ENCODE results near the gene CFAP97D1.

Gene CFAP97D1

DNA sequence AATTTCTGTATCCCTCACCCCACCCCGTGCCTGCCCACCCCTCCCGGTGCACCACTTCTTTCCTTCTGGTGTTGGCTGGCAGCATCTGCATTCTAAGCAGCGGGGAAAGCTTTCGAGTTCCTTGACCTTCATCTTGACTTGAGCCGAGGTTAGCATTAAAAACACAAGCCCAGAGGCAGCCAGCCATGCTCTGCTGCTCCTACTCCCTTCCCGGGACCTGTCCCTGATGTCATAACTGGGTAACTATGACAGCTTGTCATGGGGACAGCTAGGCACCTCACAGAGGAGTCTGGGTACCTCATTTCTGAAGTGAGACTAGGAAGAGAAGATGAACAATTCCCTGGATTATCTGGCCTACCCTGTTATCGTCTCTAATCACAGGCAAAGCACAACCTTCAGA lies at the start of gene CFAP97D1:
CFAP97D1 (plus strand) TSS at position 301 of the 400 bp plus-strand sequence; CDS start at position 329, 28 bp downstream.
- DNase-seq, result no peak

GRCh38 chr17:43732958-43733357 lies 47.3 kb upstream of the CFAP97D1 start:
- DNase-seq, result no peak

GRCh38 chr17:43733956-43734355 lies 46.3 kb upstream of the CFAP97D1 start:
- DNase-seq, result no peak

DNA sequence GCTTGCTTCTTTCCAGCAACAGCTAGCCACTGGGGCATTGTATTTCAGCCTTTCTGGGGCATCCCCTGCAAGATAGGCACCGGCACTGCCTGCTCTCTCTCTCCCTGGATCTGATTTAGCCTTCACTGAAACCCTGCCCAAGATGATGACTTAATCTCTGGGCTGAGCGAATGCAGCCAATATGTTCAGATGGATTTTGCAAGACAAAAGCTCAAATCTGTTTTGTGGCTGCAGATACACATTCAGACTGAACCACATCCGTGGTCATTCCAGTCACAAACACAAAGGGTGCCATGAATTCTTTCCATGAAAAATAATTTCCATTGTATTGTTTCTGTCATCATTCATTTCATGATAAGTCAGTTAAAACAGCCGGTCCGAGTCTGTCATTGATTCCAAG lies 45.9 kb upstream of the CFAP97D1 start:
- DNase-seq, result no peak

DNA sequence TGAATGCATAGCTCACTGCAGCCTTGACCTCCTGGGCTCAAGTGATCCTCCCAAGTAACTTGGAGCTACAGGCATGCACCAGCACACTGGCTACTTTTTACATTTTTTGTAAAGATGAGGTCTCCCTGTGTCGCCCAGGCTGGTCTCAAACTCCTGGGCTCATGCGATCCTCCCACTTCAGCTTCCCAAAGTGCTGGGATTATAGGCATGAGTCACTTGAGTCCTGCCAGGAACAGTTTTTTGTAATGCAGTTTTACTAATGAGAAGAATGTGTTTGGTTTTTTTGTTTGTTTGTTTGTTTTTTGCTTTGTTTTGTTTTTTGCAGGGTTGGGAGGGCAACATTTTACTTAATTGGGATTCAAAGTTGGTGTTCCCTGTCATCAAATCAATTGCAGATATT lies 43.8 kb upstream of the CFAP97D1 start:
- DNase-seq, result no peak

- DNase-seq, result no peak
These were observed 42.5 kb upstream of the CFAP97D1 start for GRCh38 chr17:43737722-43738121.

DNA sequence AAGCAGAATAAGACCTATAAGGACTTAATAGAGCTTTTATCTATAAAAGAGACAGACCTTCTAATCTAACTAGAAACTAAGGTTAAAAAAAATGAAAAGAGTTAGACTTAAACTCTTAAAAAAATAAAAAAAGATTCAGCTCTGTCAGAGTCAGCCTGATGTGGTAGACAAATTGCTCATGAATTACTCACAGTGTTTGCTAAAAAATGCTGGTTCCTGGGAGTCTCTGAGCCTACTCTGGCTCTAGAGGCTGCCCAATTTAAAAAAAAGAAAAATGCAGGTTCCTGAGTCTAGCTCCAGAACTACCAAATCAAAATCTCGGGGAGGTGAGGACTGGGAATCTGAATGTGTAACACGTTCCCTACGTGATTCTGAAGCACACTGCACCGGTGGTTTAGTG lies 39.7 kb upstream of the CFAP97D1 start:
- no peak for DNase-seq

- no peak for DNase-seq
These were observed 38.6 kb upstream of the CFAP97D1 start for GRCh38 chr17:43741636-43742035.

DNA sequence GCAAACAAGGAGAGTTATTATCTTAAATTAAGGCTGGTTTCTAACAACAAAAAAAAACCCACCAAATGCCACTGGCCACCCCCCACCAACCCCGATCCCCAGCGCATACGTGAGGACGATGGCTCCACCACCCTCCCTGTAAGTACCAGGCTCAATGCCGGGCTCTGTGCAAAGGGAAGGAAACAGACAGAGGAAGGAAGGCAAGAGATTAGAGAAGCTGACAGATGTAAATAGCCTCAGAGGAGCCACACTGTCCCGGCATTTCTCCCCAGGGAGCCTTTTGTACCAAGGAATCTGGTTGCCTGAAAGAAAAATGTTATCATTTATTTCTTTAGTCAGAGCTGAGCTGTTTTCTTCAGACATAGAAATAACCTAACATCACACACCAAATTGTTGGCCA lies 34.7 kb upstream of the CFAP97D1 start:
- no peak for DNase-seq

GRCh38 chr17:43750153-43750552 lies 30.1 kb upstream of the CFAP97D1 start:
- no peak for DNase-seq

DNA sequence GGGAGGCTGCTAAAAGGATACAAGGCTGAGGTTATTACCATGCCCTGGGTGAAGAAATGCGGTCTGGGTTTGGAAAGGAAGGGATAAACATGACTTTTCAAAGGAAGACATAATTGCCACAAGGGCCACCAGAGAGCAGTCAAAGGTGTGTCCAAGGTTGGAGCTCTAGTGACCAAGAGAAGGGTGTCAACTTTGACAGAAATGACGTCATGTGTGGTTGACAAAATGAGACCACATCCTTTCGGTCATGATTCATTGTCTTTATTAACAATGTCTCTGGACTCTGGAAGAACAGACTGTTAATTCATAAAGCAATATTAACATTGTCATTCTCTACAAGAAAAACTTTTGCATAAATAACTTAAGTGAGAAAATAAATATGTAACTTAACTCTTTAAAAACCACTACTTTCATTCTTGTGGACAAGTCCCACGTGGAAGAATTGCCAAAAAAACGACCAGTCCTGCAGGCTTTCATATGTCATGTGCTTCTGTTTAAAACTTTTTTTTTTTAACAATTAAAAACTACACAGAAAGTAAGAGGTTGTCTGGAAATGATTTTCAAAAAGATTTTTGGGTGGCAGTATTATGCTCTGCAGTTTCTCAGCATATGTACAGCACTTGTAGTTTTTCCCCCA lies 26.6 kb upstream of the CFAP97D1 start:
- DNase-seq, result peak; percentile 10

- DNase-seq, result no peak
These were observed 25.3 kb upstream of the CFAP97D1 start for GRCh38 chr17:43754947-43755346.

GRCh38 chr17:43755389-43755875 lies 24.8 kb upstream of the CFAP97D1 start:
- DNase-seq, result no peak

- DNase-seq, result no peak
These were observed 24.0 kb upstream of the CFAP97D1 start for GRCh38 chr17:43756201-43756600.

DNA sequence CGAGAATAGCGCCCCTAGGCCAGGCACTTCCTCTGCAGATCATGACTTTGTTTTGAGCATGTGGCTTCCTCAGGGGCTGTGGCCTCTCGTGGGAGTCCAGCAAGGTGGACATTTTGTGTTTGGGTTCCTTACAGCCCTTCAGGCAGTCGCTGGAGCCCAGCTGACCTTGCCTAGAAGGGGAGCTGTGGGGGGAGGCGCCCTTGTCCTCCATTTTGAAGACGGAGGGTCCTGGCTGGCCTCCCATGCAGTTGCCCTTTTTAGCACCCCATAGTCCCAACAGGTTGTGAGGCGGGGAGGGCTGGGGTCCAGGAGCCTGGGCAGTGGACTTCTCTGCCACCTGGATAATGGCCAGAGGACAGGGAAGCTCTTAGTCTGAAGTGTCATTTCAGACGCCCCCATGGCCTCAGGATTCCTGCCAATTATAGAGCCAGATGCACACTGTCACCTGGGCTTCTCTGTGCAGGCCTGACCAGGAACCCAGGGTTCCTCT lies 23.0 kb upstream of the CFAP97D1 start:
- no peak for DNase-seq

DNA sequence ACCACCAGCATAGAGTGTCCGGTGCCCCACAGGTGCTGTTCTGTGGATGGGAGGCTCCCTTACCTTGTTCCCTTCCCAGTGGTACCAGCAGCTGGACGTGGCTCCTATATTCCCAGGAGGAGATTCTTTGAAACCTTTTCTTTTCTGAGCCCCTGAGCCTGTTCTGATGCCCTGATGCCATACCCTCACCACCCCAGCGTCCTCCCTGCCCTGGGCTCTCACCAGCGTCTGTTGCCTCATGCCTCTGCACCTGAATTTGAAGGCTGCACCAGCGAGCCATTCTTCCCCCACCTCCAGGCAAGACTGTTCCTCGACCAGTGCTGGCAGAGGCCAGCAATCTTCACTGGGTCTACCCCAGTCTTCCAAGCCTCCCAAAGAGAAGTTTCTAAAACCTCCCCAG lies 22.1 kb upstream of the CFAP97D1 start:
- DNase-seq, result no peak

DNA sequence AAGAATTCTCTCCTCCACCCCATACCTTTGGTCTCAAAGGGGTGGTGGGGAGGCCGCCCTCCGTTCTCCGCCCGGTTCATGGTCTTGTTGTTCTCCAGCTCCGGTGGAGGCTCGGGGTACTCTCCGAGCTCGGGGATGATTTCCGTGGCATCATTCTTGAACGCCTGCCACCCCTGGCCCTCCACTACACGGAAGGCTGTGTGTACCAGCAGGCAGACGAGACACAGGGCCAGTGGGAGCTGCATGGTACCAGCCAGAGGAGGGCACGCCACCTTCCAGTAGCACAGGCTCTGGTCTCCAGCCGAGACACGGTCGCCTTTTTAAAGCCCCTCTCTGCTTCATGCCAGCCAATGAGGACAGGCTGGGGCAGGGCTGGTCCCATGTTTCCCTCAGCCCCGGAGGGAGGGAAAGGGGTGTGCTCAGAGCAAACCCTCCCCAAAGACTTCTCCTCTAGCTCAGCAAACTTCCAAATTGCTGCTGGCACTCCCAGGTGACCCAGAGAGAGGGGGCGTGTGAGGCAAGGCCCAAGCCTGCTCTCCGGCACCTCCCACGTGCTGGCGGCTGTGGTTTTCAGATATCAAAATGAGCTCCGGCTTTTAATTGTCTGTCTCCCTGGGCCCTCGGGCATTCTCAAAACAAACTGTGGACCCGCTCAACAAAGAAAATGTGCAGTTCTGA lies 21.6 kb upstream of the CFAP97D1 start, which contains the start of gene SOST:
SOST (minus strand) TSS at position 295 of the 678 bp plus-strand sequence; CDS start at position 245, 50 bp downstream.
- no peak for DNase-seq

DNA sequence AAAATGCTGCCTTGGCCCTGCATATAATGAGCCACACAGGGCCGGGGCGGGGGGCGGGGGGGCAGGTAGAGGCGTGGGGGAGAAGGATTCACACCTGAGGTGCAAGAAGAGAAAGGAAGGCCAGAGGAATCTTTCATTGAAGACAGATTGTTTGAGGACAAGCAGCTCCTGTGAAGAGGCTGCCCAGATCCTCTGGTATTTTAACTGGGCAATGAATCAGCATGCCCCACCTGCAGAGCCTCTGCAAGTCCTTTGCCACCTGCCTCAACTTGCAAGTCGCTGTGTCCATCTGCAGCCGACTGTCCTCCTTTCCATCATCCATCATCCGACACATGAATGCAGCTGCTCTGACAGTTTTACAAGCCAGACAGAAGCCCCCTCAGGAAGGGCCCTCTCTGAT lies 20.4 kb upstream of the CFAP97D1 start:
- DNase-seq, result no peak

DNA sequence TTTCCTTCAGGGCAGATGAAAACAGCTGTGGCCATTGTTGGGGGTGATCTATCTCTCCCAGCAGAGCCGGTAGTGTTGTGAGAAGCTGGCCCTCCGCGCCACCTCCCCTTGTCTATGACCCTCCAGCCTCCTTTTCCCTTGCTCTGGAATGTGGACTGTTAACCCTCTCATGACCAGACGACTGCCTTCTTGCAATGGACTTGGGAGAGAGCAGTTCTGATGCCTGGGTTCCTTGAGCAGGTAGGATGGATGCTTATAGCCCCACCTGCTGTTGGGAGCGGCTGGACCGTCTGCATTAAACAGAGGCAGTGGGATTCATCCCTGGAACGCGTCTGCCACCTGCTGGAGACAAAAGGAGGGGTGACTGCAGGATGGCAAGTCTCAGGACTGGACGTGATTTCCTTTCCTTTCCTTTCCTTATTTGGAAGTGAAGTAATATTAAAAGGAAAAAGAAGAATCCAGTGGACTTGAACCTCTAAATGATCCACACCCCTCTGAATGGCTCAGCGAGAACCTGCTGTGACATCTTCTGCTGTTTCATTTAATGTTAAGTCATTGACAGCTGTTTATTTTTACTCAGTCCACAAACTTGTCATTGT lies 19.9 kb upstream of the CFAP97D1 start:
- DNase-seq, result peak; percentile 88

GRCh38 chr17:43766413-43767052 lies 13.7 kb upstream of the CFAP97D1 start:
- peak; percentile 35 for DNase-seq

- DNase-seq, result no peak
These were observed 13.1 kb upstream of the CFAP97D1 start for GRCh38 chr17:43767053-43767712.

- no peak for DNase-seq
These were observed 12.5 kb upstream of the CFAP97D1 start for GRCh38 chr17:43767713-43768059.

DNA sequence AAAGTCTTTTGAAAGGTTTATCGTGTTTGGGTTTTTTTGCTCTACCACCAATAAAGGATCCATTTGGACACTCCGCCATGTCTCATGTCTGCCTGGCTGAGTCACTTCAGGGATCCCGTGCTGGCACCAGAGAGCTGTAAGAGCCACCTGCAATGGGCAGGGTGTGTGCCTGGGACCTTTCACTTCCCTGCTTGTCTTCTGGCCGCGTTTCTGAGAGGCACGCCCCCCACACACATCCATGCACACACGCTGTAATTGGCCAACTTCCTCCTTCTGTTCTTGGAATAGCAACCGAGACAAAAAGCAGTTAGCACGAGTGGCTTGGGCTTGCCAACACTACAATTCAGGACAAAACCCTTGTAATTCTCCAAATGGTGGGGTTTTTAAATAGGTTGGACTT lies 11.9 kb upstream of the CFAP97D1 start:
- DNase-seq, result peak; percentile 23

Data from CD4-positive, alpha-beta T cell treated with Interleukin-21 for 1 hour (primary cell).